HCT116 (cell line): Measurements from ENCODE around the gene WDFY2. TPM values are rescaled to one million over a fixed set of nuclear protein-coding genes. Genes with fewer than 3 reads are reported as not detected.

Experiments used
- ATAC-seq: fragments of 200-7000 bp; cut with Tn5 transposase; 2 replicates; pipeline ENCODE4 v1.9.1; 2020; ENCODE audit warnings: mild to moderate bottlenecking, moderate library complexity
- BruUV-seq: library from RNA; stranded (reverse); fragments of 400-500 nt; replicated peaks from 2 replicates; lab custom pipeline; 2021; lab: Mats Ljungman, UMichigan
- CTCF ChIA-PET: fragments of 300-600 bp; sonication (Branson Sonifier 250); formaldehyde crosslinking; loops from one replicate; lab custom pipeline; 2021; ENCODE audit warnings: antibody characterized with exemption; lab: Charles Lee
- POLR2A ChIA-PET: fragments of 300-600, 350-600 bp; sonication (Branson Sonifier 250); formaldehyde crosslinking; loops from one replicate; lab custom pipeline; 2021; ENCODE audit warnings: antibody characterized with exemption; lab: Charles Lee
- RAD21 ChIA-PET, 2 experiments: fragments of 300-600 bp; sonication (Branson Sonifier 250); formaldehyde crosslinking; loops; one replicate each; lab custom pipeline; 2023; ENCODE audit warnings: low total read pairs in 2 of 2; ENCODE audit not compliant: uncharacterized antibody in 2 of 2, unreplicated experiment in 2 of 2, low non-redundant PET in 1 of 2; lab: Charles Lee
- DNase-seq: peaks from one replicate; pipeline ENCODE4 v3.0.0-alpha.2; 2010; ENCODE audit warnings: low read depth, low spot score
- H2AFZ ChIP-seq: fragments of 200-600 bp; shearing (Covaris generic), sonication (generic); 2 replicates; pipeline ENCODE4 v1.6.1; 2017; ENCODE audit warnings: low read depth, mixed run types, mixed read lengths, antibody characterized with exemption, low read length; ENCODE audit not compliant: poor library complexity, severe bottlenecking
- H3K27ac ChIP-seq: 2 replicates; pipeline ENCODE4 v1.5.1; 2012; ENCODE audit warnings: low read depth, low read length
- H3K27me3 ChIP-seq: fragments of 200-600 bp; sonication (generic); 2 replicates; pipeline ENCODE4 v1.6.1; 2016; ENCODE audit warnings: mixed run types, low read length, mixed read lengths; ENCODE audit not compliant: insufficient read depth
- H3K36me3 ChIP-seq, 2 experiments: fragments of 200-500 bp in 1 of 2; fragments of 200-600 bp in 1 of 2; sonication (Bioruptor generic) in 1 of 2; sonication (generic) in 1 of 2; 2 replicates each; pipeline versions ENCODE4 v1.5.1 to v1.6.1; 2014 to 2016; ENCODE audit warnings: low read length in 2 of 2, inconsistent platforms in 1 of 2, mixed read lengths in 1 of 2, mixed run types in 1 of 2; ENCODE audit not compliant: insufficient read depth in 2 of 2, control insufficient read depth in 1 of 2
- H3K4me1 ChIP-seq, 2 experiments: fragments of 200-600 bp in 1 of 2; sonication (generic) in 1 of 2; 2 replicates each; pipeline versions ENCODE4 v1.5.1 to v1.6.1; 2012 to 2017; ENCODE audit warnings: low read length in 2 of 2, inconsistent platforms in 1 of 2, mild to moderate bottlenecking in 1 of 2, mixed read lengths in 1 of 2, mixed run types in 1 of 2, moderate library complexity in 1 of 2; ENCODE audit not compliant: insufficient read depth in 2 of 2, control insufficient read depth in 1 of 2
- H3K4me2 ChIP-seq: fragments of 200-600 bp; sonication (generic); 2 replicates; pipeline ENCODE4 v1.6.1; 2017; ENCODE audit warnings: mixed run types, low read length, mixed read lengths
- H3K4me3 ChIP-seq, 2 experiments: fragments of 200-600 bp in 1 of 2; sonication (generic) in 1 of 2; replicated peaks in 1 of 2; 2 replicates each; pipeline ENCODE4 v1.5.1; 2011 to 2016; ENCODE audit warnings: low read length in 2 of 2, control low read depth in 1 of 2, low read depth in 1 of 2, mild to moderate bottlenecking in 1 of 2, mixed read lengths in 1 of 2, mixed run types in 1 of 2
- H3K79me2 ChIP-seq: fragments of 200-600 bp; sonication (generic); 2 replicates; pipeline ENCODE4 v1.6.1; 2017; ENCODE audit warnings: mild to moderate bottlenecking, mixed run types, low read length, moderate library complexity, mixed read lengths; ENCODE audit not compliant: insufficient read depth
- H3K9ac ChIP-seq: fragments of 200-600 bp; sonication (generic); 2 replicates; pipeline ENCODE4 v1.6.1; 2016; ENCODE audit warnings: low read length, mixed read lengths
- H3K9me2 ChIP-seq: fragments of 200-600 bp; sonication (generic), shearing (Covaris generic); 2 replicates; pipeline ENCODE4 v1.6.1; 2017; ENCODE audit warnings: mixed run types, mild to moderate bottlenecking, moderate library complexity; ENCODE audit not compliant: insufficient read depth
- H3K9me3 ChIP-seq, 2 experiments: fragments of 200-500 bp in 1 of 2; fragments of 200-600 bp in 1 of 2; sonication (Bioruptor generic) in 1 of 2; sonication (generic) in 1 of 2; 2 replicates each; pipeline ENCODE4 v1.6.1; 2014 to 2017; ENCODE audit warnings: low read length in 2 of 2, mixed read lengths in 2 of 2, inconsistent platforms in 1 of 2, low read depth in 1 of 2, mild to moderate bottlenecking in 1 of 2, mixed run types in 1 of 2, moderate library complexity in 1 of 2; ENCODE audit not compliant: control insufficient read depth in 1 of 2, insufficient read depth in 1 of 2
- H4K20me1 ChIP-seq: fragments of 200-600 bp; sonication (generic), shearing (Covaris generic); 2 replicates; pipeline ENCODE4 v1.6.1; 2017; ENCODE audit warnings: mixed run types, mild to moderate bottlenecking, moderate library complexity; ENCODE audit not compliant: insufficient read depth
- CBX3 ChIP-seq: IDR thresholded peaks from 2 replicates; pipeline ENCODE4 v1.6.1; 2012; ENCODE audit warnings: low read depth
- ELF1 ChIP-seq: IDR thresholded peaks from 2 replicates; pipeline ENCODE4 v1.6.1; 2012; ENCODE audit warnings: low read depth, borderline replicate concordance
- EZH2 ChIP-seq: fragments of 200-600 bp; sonication (generic); IDR thresholded peaks from 2 replicates; pipeline ENCODE4 v1.6.1; 2017; ENCODE audit warnings: antibody characterized with exemption, mixed run types
- EZH2phosphoT487 ChIP-seq: fragments of 200-600 bp; IDR thresholded peaks from 2 replicates; pipeline ENCODE4 v1.6.1; 2018; ENCODE audit warnings: antibody characterized with exemption, borderline replicate concordance
- FOSL1 ChIP-seq: IDR thresholded peaks from 2 replicates; pipeline ENCODE4 v1.6.1; 2012; ENCODE audit warnings: low read depth
- JUND ChIP-seq: IDR thresholded peaks from 2 replicates; pipeline ENCODE4 v1.6.1; 2012
- SIN3A ChIP-seq: IDR thresholded peaks from 2 replicates; pipeline ENCODE4 v1.6.1; 2012; ENCODE audit warnings: low read depth
- SP1 ChIP-seq: IDR thresholded peaks from 2 replicates; pipeline ENCODE4 v1.6.1; 2012; ENCODE audit warnings: low read depth
- TCF7L2 ChIP-seq: IDR thresholded peaks from 2 replicates; pipeline ENCODE4 v1.7.0; 2011; ENCODE audit warnings: borderline replicate concordance, inconsistent platforms; ENCODE audit not compliant: insufficient read depth, insufficient read length; ENCODE audit errors: extremely low read depth
- YY1 ChIP-seq: IDR thresholded peaks from 2 replicates; pipeline ENCODE4 v1.6.1; 2011; ENCODE audit warnings: low read length, low read depth, moderate library complexity, mild to moderate bottlenecking; ENCODE audit not compliant: insufficient replicate concordance; ENCODE audit errors: extremely low read depth
- ZBTB33 ChIP-seq: IDR thresholded peaks from 2 replicates; pipeline ENCODE4 v1.6.1; 2011; ENCODE audit warnings: mild to moderate bottlenecking, low read length, moderate library complexity; ENCODE audit not compliant: insufficient replicate concordance; ENCODE audit errors: extremely low read depth
- ZFX ChIP-seq: fragments of 450-650 bp; IDR thresholded peaks from 2 replicates; pipeline ENCODE4 v1.6.1; 2017
- intact Hi-C: fragments of 100-400 bp; cut with micrococcal nuclease; formaldehyde crosslinking; loops from 2 replicates; pipeline ENCODE4 v1.10.0; 2022
- total RNA-seq: library from RNA; stranded (reverse); gene quantifications from one replicate; pipeline ENCODE4 v1.2.1, GENCODE V29; 2021; ENCODE audit not compliant: unreplicated experiment
- TF ChIP-seq, protein P1 (sequence below), 3 experiments: fragments of 200-600 bp in 1 of 3; sonication (generic) in 1 of 3; IDR thresholded peaks in 2 of 3; conservative IDR thresholded peaks in 1 of 3; 2 replicates each; pipeline ENCODE4 v1.5.1; 2012 to 2017; ENCODE audit warnings: low read depth in 2 of 3, low read length in 2 of 3, antibody characterized with exemption in 1 of 3, borderline replicate concordance in 1 of 3, control low read depth in 1 of 3, mild to moderate bottlenecking in 1 of 3, mixed read lengths in 1 of 3, mixed run types in 1 of 3, moderate library complexity in 1 of 3; ENCODE audit not compliant: insufficient read depth in 1 of 3
- TF ChIP-seq, protein P2 (sequence below): IDR thresholded peaks from 2 replicates; pipeline ENCODE4 v1.6.1; 2012; ENCODE audit warnings: low read depth

The WDFY2 gene
- total RNA-seq, 1 experiment from 2014 or later, result 6.1 TPM

GRCh38 chr13:51588406-51588949, 4.2 kb downstream of the WDFY2 start:
- POLR2A ChIA-PET, result no interaction called here
- H3K9ac ChIP-seq, result no peak overlapping the region
- DNase-seq, result no peak
- BruUV-seq, result no TSS peak
- no peak for TF ChIP-seq SIN3A
- no peak for TF ChIP-seq YY1
- no peak for TF ChIP-seq EZH2phosphoT487
- TF ChIP-seq CBX3, result no peak
- no peak for TF ChIP-seq TCF7L2
- TF ChIP-seq SP1, result no peak
- no peak for TF ChIP-seq FOSL1
- no peak for TF ChIP-seq ZBTB33
- no peak for TF ChIP-seq ELF1
- no peak for TF ChIP-seq ZFX
- TF ChIP-seq EZH2, result no peak
- TF ChIP-seq, protein P1, sequence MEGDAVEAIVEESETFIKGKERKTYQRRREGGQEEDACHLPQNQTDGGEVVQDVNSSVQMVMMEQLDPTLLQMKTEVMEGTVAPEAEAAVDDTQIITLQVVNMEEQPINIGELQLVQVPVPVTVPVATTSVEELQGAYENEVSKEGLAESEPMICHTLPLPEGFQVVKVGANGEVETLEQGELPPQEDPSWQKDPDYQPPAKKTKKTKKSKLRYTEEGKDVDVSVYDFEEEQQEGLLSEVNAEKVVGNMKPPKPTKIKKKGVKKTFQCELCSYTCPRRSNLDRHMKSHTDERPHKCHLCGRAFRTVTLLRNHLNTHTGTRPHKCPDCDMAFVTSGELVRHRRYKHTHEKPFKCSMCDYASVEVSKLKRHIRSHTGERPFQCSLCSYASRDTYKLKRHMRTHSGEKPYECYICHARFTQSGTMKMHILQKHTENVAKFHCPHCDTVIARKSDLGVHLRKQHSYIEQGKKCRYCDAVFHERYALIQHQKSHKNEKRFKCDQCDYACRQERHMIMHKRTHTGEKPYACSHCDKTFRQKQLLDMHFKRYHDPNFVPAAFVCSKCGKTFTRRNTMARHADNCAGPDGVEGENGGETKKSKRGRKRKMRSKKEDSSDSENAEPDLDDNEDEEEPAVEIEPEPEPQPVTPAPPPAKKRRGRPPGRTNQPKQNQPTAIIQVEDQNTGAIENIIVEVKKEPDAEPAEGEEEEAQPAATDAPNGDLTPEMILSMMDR (IDR thresholded peaks at IDR 0.05 in 2 of 3, conservative IDR thresholded peaks at IDR 0.05 in 1 of 3; ENCODE audit: borderline replicate concordance in 1 of 3, insufficient read depth in 1 of 3, low read depth in 2 of 3, low read length in 2 of 3), result no peak
- TF ChIP-seq JUND, result no peak
- TF ChIP-seq, protein P2, sequence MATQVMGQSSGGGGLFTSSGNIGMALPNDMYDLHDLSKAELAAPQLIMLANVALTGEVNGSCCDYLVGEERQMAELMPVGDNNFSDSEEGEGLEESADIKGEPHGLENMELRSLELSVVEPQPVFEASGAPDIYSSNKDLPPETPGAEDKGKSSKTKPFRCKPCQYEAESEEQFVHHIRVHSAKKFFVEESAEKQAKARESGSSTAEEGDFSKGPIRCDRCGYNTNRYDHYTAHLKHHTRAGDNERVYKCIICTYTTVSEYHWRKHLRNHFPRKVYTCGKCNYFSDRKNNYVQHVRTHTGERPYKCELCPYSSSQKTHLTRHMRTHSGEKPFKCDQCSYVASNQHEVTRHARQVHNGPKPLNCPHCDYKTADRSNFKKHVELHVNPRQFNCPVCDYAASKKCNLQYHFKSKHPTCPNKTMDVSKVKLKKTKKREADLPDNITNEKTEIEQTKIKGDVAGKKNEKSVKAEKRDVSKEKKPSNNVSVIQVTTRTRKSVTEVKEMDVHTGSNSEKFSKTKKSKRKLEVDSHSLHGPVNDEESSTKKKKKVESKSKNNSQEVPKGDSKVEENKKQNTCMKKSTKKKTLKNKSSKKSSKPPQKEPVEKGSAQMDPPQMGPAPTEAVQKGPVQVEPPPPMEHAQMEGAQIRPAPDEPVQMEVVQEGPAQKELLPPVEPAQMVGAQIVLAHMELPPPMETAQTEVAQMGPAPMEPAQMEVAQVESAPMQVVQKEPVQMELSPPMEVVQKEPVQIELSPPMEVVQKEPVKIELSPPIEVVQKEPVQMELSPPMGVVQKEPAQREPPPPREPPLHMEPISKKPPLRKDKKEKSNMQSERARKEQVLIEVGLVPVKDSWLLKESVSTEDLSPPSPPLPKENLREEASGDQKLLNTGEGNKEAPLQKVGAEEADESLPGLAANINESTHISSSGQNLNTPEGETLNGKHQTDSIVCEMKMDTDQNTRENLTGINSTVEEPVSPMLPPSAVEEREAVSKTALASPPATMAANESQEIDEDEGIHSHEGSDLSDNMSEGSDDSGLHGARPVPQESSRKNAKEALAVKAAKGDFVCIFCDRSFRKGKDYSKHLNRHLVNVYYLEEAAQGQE, result no peak
- no peaks in the 10 kb centered on the region for H4K20me1 ChIP-seq
- H3K79me2 ChIP-seq, result peaks cover 6% of the 10 kb centered on the region
- H3K27me3 ChIP-seq, result no peaks in the 10 kb centered on the region
- H3K27ac ChIP-seq, result no peak overlapping the region
- no peaks in the 10 kb centered on the region for H3K36me3 ChIP-seq
- no peak overlapping the region for H2AFZ ChIP-seq
- intact Hi-C loops, result no loop called here
- no peak overlapping the region for H3K4me3 ChIP-seq
- no peak overlapping the region for H3K4me2 ChIP-seq
- no peaks in the 10 kb centered on the region for H3K9me2 ChIP-seq
- no peak for ATAC-seq
- no peaks in the 10 kb centered on the region for H3K9me3 ChIP-seq
- RAD21 ChIA-PET, result no interaction called here
- CTCF ChIA-PET, result no interaction called here
- H3K4me1 ChIP-seq, result peaks cover 15 to 24% of the 10 kb centered on the region in 2 experiments; a peak in 3 of 4 replicates
